ENCODE measurements around the gene ABTB2. TPM values are rescaled to one million over a fixed set of nuclear protein-coding genes. Genes with fewer than 3 reads are reported as not detected.

ABTB2 gene
- total and polyA plus RNA-seq, 2 of the 8 experiments (the other 6 are each of a cell fraction or from before 2014, with no cell fraction given) = 7.7 to 10.2 TPM

GRCh38 chr11:34305780-34306179 is 52.0 kb downstream of the ABTB2 start:
- POLR2A ChIA-PET (ENCODE audit: partially characterized antibody) = no interaction called here
- H4K91ac ChIP-seq (replicated peaks; ENCODE audit: insufficient read length, low read length) = no peak overlapping the region
- H3K79me1 ChIP-seq (ENCODE audit: low read depth, low read length) = no peaks in the 10 kb centered on the region
- no peak overlapping the region for H3K23ac ChIP-seq (ENCODE audit: insufficient read length)
- no peak overlapping the region for H3K4me2 ChIP-seq (ENCODE audit: insufficient read depth in 1 of 2, low read depth in 2 of 2, low read length in 2 of 2)
- 89% methylated on average over 1 of the region's 1 CpG; no CpG with 5 or more reads in 1 of the 2 experiments for WGBS, 2 experiments (ENCODE audit: extremely low coverage in 1 of 2, insufficient coverage in 1 of 2, insufficient read length in 1 of 2, insufficient replicate concordance in 2 of 2, low coverage in 1 of 2, low lambda C conversion rate in 2 of 2, missing lambda C conversion rate in 1 of 2)
- H3K4me3 ChIP-seq (ENCODE audit: extremely low read depth in 1 of 4, insufficient read depth in 2 of 4, low read depth in 3 of 4, low read length in 4 of 4) = no peak overlapping the region
- no peak overlapping the region for H2BK5ac ChIP-seq (ENCODE audit: low read depth, low read length)
- no peaks in the 10 kb centered on the region for H3K79me2 ChIP-seq (ENCODE audit: control insufficient read depth in 1 of 2, insufficient read depth in 2 of 2, low read length in 2 of 2)
- no peak overlapping the region for H2BK15ac ChIP-seq (ENCODE audit: low read length)
- H3K23me2 ChIP-seq (ENCODE audit: low read depth, low read length) = no peaks in the 10 kb centered on the region
- H2BK20ac ChIP-seq (ENCODE audit: low read length) = no peak overlapping the region
- H2BK12ac ChIP-seq (ENCODE audit: low read depth, low read length) = no peak overlapping the region
- FAIRE-seq (no peak), DNase-seq (ENCODE audit: low read depth in 1 of 2, low spot score in 2 of 2) (no peak)
- H3K9me3 ChIP-seq (ENCODE audit: insufficient read depth in 2 of 2, low read depth in 1 of 2, low read length in 1 of 2) = no peaks in the 10 kb centered on the region
- H3K9ac ChIP-seq (replicated peaks in 1 of 4; ENCODE audit: extremely low read depth in 1 of 4, low read depth in 3 of 4, low read length in 3 of 4) = no peak overlapping the region
- H3K36me3 ChIP-seq (ENCODE audit: control insufficient read depth in 2 of 4, insufficient read depth in 4 of 4, low read length in 3 of 4) = no peaks in the 10 kb centered on the region
- H2BK120ac ChIP-seq (replicated peaks; ENCODE audit: low read depth, low read length) = no peak overlapping the region
- H4K20me1 ChIP-seq (replicated peaks in 1 of 2; ENCODE audit: control insufficient read depth in 1 of 2, insufficient read depth in 2 of 2, low read length in 2 of 2) = no peaks in the 10 kb centered on the region
- no peak overlapping the region for H3K56ac ChIP-seq (replicated peaks; ENCODE audit: insufficient read length, low read depth, low read length)
- H3K4ac ChIP-seq (replicated peaks; ENCODE audit: insufficient read length, low read depth, low read length) = no peak overlapping the region
- H3K27me3 ChIP-seq (replicated peaks in 1 of 4; ENCODE audit: control insufficient read depth in 3 of 4, extremely low read depth in 1 of 4, insufficient read depth in 3 of 4, low read length in 3 of 4) = no peaks in the 10 kb centered on the region
- H4K8ac ChIP-seq (ENCODE audit: extremely low read depth, insufficient read depth, low read length) = no peak overlapping the region
- H2AFZ ChIP-seq (ENCODE audit: low read length) = no peak overlapping the region
- no peak for TF ChIP-seq SIX5 (IDR thresholded peaks at IDR 0.05; ENCODE audit: low read depth, low read length)
- no peak for TF ChIP-seq CREB1 (IDR thresholded peaks at IDR 0.05)
- TF ChIP-seq ATF2 (IDR thresholded peaks at IDR 0.05; ENCODE audit: low read length) = no peak
- no peak for TF ChIP-seq EP300 (IDR thresholded peaks at IDR 0.05; ENCODE audit: borderline replicate concordance in 1 of 2, low read depth in 2 of 2, low read length in 2 of 2)
- TF ChIP-seq RNF2 (IDR thresholded peaks at IDR 0.05; ENCODE audit: borderline replicate concordance, low read depth, low read length, missing control alignments, poor library complexity, severe bottlenecking) = no peak
- TF ChIP-seq GABPA (IDR thresholded peaks at IDR 0.05; ENCODE audit: borderline replicate concordance, insufficient read depth, low read length) = no peak
- TF ChIP-seq TAF7 (optimal IDR thresholded peaks at IDR 0.05; ENCODE audit: borderline replicate concordance, low read depth, low read length) = no peak
- no peak for TF ChIP-seq KDM1A (IDR thresholded peaks at IDR 0.05; ENCODE audit: borderline replicate concordance, low read length)
- TF ChIP-seq SAP30 (IDR thresholded peaks at IDR 0.05; ENCODE audit: insufficient read depth, insufficient replicate concordance, low read length) = no peak
- TF ChIP-seq EZH2 (IDR thresholded peaks at IDR 0.05; ENCODE audit: low read depth, low read length, severe bottlenecking) = no peak
- no peak overlapping the region for H2AK5ac ChIP-seq (ENCODE audit: low read depth, low read length)
- CTCF ChIA-PET (ENCODE audit: partially characterized antibody) = interaction anchor here (1.0 to 1.2 kb wide), 2 partner anchors 9 to 136 kb away, joined by 3 read pairs; no protein-coding TSS in a partner anchor
- H4K5ac ChIP-seq (ENCODE audit: insufficient read length, low read depth, low read length) = no peak overlapping the region
- no peak overlapping the region for H3K27ac ChIP-seq (ENCODE audit: low read depth, low read length)
- no peak overlapping the region for H3K14ac ChIP-seq (ENCODE audit: insufficient read length)
- no peak overlapping the region for H3K18ac ChIP-seq (ENCODE audit: extremely low read depth, low read length)
- peaks cover 2 to 18% (median 8%) of the 10 kb centered on the region in 4 experiments for H3K4me1 ChIP-seq (replicated peaks in 1 of 4; ENCODE audit: control insufficient read depth in 3 of 4, insufficient read depth in 4 of 4, low read length in 3 of 4)
